Stimulated activated CD4-positive, alpha-beta T cell treated with anti-CD3 and anti-CD28 coated beads, Interleukin-12 subunit alpha, Interleukin-12 subunit beta, amount 100 ng/mL, for 24 hours (primary cell): ENCODE data around the gene SALL1.

Experiments used
- DNase-seq, 2 experiments: peaks; one replicate each; pipeline ENCODE4 v3.0.0-alpha.2; 2020; ENCODE audit warnings: low read depth in 2 of 2

Gene SALL1

GRCh38 chr16:51141106-51141505, 10.0 kb downstream of the SALL1 start:
- no peak for DNase-seq

- DNase-seq: no peak
Observed at GRCh38 chr16:51140112-51140511, 11.0 kb downstream of the SALL1 start.

GRCh38 chr16:51139568-51139967, 11.5 kb downstream of the SALL1 start:
- DNase-seq: no peak

- DNase-seq: no peak
Observed at GRCh38 chr16:51138178-51138577, 12.9 kb downstream of the SALL1 start.

GRCh38 chr16:51137097-51137496, 14.0 kb downstream of the SALL1 start:
- no peak for DNase-seq

GRCh38 chr16:51134876-51135275, 16.2 kb downstream of the SALL1 start:
- DNase-seq: no peak

GRCh38 chr16:51134269-51134812, 16.7 kb downstream of the SALL1 start:
- no peak for DNase-seq

GRCh38 chr16:51133688-51134087, 17.4 kb downstream of the SALL1 start:
- DNase-seq: no peak

- no peak for DNase-seq
Observed at GRCh38 chr16:51133183-51133582, 17.9 kb downstream of the SALL1 start.

- DNase-seq: no peak
Observed at GRCh38 chr16:51132490-51133115, 18.5 kb downstream of the SALL1 start.

- no peak for DNase-seq
Observed at GRCh38 chr16:51131619-51132018, 19.5 kb downstream of the SALL1 start.

- DNase-seq: no peak
Observed at GRCh38 chr16:51129105-51129504, 22.0 kb downstream of the SALL1 start.

GRCh38 chr16:51125992-51126391, 25.1 kb downstream of the SALL1 start:
- no peak for DNase-seq

GRCh38 chr16:51124896-51125295, 26.2 kb downstream of the SALL1 start:
- DNase-seq: no peak

- DNase-seq: no peak
Observed at GRCh38 chr16:51121850-51122249, 29.2 kb downstream of the SALL1 start.

GRCh38 chr16:51120730-51121347, 30.2 kb downstream of the SALL1 start:
- no peak for DNase-seq

GRCh38 chr16:51119973-51120729, 30.9 kb downstream of the SALL1 start:
- no peak for DNase-seq

GRCh38 chr16:51119556-51119955, 31.5 kb downstream of the SALL1 start:
- no peak for DNase-seq

- DNase-seq: no peak
Observed at GRCh38 chr16:51116353-51116752, 34.7 kb downstream of the SALL1 start.

- DNase-seq: no peak
Observed at GRCh38 chr16:51114382-51114781, 36.7 kb downstream of the SALL1 start.

GRCh38 chr16:51113236-51114125, 37.6 kb downstream of the SALL1 start:
- DNase-seq: no peak

GRCh38 chr16:51112323-51112722, 38.7 kb downstream of the SALL1 start:
- DNase-seq: no peak
